Endometrial microvascular endothelial cells (primary cell): ENCODE measurements around the gene SKI. TPM values are rescaled to one million over a fixed set of nuclear protein-coding genes. Genes with fewer than 3 reads are reported as not detected.

Experiments used
- in situ Hi-C: cut with HindIII; loops from 2 replicates; pipeline ENCODE4 v1.10.0; 2017; ENCODE audit warnings: low sequenced_read_pairs, low pct_unique_long_range_greater_than_20kb; ENCODE audit errors: inconsistent ontology term
- total RNA-seq: library from RNA; depleted of rRNA; stranded (reverse); fragments of >200 nt; gene quantifications from one replicate; pipeline ENCODE4 v1.2.3, GENCODE V29; 2015; ENCODE audit errors: inconsistent ontology term

SKI gene
- total RNA-seq, 1 donor from 2014 or later = 26.6 TPM

DNA sequence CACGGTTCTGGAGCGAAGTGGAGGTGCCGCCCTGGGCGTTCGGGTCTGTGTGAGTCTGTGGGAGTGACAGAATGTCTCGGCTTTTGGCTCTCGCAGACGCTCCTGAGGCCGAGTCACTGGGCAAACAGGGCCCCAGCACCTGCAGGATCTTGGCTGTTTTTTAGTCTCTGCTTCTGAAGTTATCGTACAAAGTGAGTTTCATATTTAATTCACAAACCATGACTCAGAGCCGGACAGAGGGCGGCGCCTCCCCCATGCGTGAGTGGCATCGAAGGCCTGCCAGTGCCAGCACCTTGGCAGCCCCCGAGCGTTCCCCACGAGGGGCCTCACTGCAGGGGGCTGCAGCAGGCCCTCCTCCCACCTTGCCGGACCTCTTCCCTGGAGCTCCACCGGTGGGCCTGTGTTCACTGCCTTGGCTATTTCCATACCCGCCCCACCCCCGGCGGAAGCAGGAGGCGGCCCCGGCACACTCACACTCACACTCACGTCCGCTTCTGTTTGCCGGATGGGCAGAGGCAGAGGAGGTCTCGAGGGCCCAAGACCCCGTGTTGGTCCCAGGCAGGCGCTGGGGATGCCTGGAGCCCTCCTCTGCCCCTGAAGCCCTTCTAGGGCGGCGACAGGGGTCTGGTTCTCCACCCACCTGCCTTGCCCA is 106.9 kb downstream of the SKI start:
- in situ Hi-C loops = no loop called here

DNA sequence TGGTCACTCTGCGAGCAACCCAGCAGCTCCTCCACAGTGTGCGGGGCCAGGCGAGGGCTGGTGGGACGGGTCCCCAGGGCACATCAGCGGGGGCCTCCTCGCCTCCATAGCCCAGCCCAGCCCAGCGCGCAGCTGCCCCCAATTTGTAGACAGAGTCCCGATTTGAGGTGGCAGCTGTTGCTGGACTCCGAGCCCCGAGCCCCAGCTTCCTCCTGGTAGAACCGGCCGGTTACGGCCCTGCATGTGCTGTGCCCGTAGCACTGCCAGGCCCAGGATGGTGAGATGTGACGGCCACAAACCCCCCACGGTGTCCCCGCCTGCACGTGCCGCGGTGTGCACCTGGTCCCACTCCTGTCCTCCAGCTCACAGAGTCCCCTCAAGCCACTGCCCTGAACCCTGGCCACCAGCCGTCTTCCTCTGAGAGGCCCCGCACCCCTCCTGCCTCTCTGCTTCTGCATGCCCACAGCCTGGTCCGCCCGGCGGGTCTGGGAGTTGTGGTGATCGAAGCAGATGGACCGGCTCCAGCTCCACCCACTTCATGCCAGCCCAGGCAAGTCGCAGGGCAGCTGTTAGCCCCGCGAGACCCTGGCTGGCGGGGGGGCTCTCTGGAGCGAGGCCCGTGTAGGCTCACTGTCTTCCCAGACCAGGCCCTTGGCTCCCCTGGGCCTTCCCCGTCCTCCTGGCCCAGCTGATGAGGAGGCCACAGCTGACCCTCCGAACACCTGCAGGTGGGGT is 107.8 kb downstream of the SKI start:
- in situ Hi-C loops = no loop called here

DNA sequence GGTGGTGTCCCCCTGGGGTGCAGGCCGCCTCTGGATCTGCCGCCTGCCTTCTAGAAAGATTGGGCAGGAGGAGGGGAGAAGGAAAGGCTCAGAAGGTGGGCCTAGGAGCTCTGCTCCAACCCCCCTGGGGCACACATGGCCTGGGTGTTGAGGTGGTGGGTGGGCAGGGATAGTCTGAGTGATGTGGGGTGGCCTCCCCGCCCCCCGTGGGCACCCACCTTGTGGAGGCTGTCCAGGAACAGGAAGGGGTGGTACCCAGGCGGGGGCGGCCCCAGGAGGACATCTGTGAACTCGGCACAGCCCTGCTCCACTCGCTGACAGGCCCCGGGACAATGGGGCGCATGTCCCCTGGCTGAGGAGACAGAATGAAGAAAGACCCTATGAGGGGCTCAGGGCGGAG is 108.4 kb downstream of the SKI start:
- in situ Hi-C loops = no loop called here

DNA sequence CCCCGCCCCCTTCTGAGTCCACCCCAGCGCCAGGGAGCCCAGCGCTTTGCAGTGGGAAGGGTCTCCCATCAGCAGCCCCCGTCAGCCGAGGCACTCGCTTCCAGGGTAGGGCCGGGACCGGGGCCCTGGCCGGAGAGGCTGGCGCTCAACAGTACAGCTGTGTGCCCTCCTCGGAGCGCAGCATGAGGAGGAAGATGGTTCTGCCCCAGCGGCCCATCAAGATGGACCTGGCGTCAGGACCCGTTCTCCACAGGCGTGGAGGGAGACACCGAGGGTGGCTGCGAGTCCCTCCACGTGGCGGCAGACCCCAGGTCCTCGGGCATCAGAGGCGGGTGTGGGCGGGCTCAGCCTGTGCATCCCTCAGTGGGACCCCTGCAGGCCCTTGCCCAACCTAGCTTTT is 109.0 kb downstream of the SKI start:
- in situ Hi-C loops = no loop called here

DNA sequence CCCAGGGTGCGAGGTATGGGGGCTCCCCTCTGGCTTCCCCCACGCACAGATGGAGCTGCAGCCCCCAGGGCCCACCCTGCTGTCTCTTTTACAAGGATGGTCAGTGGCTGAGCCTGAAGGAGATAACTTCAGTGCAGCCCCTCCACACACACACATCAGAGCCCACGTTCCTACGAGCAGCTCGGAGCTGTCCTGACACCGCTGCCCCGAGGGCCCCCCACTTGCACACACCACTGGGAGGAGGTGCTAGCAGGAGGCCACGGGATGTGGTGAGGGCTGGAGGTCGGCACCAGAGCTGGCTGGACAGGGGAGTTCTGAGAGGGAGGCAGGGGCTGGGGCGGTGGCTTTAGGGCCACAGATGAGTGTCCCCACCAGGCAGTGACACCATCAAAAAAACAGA is 109.4 kb downstream of the SKI start:
- in situ Hi-C loops = no loop called here

DNA sequence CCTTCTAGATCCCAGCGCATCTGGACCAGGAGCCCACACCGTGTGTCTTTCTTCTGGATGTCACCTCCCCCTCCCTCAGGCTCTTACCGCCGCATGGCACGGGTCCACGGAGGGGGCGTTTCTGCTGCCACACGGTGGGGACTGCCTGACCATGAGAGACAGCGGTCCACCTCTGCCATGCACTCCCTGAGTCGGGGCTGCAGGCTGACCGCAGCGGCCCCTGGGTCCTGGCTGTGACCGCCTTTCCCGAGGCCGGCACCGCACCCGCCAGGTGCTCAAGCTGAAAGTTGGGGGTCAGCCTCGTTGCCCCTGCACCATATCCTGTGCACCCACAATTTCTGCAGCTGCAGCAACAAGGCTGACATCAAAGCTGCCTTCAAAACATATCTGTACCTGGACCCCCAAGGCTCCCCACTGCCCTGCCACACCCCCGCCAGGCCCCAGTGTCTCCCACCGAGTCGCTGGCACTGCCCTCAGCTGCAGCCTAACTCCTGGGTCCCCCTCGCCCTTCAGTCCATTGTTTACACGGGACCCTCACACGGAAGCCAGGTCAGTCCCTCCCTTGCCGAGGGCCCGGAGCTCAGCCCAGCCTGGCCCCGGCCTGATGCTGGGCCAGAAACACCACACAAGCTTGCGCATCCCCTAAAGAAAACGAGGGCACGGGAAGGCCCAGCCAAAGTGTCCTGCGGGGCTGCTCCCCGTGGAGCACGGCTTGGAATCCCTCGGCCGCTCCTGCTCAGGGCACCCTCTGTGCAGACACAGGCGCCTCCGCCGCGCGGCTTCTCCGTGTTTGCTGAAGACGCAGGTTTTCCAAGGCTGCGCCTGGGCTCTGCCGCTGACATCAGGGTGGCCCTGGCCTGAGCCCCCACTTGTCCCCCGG is 111.3 kb downstream of the SKI start:
- in situ Hi-C loops = no loop called here

- in situ Hi-C loops = no loop called here
Measured at GRCh38 chr1:2340086-2340917, 112.2 kb downstream of the SKI start.

DNA sequence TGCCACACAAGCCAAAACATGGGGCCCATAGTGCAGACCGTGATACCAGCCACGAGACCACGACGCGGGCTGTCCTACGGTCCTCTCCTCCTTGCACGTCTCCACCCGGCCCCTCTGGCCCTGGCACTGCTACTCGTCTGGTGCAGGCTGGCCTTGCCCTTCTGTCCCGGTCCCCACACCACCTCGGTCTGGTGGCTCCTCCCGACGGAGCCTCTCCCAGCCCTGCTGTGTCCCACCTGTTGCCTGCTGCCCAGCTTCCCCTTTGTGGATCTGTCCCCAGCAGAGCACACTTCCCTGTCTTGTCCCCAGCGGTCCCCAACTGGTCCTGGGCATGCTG is 112.8 kb downstream of the SKI start:
- in situ Hi-C loops = no loop called here

GRCh38 chr1:2341706-2342383 is 113.7 kb downstream of the SKI start:
- in situ Hi-C loops = no loop called here

DNA sequence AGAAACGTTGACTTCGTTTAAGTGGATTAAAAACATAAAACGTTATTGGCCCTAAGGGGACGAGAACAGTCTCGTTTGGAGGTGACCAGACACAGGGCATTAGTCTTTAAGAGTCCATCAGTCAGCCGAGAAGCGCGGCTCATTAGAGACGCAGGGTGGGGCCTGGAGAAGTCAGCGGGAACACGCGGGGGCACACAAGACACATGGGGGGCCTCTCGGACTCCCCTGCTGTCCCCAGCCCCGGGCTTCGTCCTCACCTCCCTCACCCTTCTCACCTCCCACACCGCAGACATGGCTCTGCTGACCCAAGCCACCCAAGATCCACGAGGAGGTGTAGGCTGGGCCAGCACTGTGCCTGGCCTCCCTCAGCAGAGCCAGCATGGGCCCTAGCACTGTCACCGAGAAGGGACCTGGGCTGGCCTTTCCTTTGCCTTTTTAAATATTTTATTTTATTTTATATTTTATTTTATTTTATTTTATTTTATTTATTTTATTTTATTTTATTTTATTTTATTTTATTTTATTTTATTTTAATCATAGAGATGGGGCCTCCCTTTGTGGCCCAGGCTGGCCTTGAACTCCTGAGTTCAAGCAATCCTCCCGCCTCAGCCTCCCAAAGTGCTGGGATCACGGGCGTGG is 114.4 kb downstream of the SKI start:
- in situ Hi-C loops = no loop called here

DNA sequence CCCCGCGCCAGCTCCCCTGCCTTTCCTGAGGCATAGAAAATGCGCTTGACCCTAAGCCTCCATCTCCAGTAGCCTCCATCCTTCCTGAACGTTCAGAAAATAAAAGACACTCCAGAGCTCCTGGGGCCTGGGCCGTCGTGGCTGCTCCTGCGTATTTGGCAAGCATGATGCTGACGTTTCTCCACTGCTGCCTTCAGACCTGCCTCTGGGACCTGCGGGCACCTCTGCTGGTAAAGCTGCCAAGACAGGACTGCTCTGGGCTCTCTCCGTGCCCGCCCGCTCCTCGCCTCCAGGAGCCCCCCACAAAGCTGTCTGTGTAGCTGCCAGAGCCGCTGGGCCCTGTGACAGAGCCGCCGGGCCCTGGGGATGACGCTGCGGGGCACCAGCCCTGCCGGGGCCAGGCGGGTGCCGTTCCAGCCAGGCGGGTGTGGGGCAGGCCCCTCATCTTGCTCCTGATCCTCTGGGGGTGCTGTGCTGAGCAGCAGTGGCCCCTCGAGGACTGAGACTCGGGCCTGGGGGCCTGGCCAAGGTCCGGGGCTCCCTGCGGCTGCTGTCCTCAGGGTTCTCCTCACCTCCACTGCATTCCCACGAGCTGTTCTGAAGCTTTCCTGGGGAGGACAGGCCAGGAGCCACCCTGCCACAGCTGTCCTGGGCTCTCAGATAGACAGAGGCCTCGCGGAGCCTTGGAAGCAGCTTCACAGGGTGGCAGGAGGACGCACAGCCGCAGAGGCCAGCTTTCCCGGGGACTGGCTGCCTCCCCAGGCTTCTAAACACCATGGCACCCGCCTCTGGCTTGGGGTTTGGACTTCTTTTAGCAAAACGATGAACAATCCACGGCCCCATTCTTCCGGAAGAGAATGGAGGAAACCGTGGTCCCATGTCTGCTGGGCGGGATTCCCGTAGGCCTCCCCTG is 115.2 kb downstream of the SKI start:
- in situ Hi-C loops = no loop called here

DNA sequence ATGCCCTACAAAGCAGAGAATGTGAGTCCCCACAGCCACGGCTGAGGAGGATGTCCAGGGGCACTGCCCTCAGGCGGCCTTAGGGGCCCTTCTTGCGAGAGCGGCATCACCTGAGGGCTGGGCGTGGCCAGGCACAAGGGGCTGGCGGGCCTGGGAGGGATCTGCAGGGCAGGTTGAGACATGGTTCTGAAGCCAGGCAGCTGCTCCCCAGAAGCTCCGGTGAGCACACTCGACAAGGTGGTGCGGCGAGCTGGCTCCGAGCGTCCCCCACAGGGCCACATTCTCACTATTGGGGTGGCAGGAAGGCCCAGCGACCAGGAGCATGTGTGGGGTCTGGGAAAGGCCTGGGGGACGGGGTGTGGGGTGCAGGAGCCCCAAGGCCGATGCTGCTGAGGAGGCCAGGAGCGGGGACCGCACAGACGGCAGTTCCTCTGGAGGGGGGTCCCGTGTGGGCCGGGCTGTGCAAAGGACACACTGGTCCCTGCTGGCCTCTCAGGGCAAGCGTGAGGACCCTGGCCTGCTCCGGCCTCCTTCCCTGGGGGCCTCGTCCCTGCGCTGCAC is 116.1 kb downstream of the SKI start:
- in situ Hi-C loops = no loop called here

DNA sequence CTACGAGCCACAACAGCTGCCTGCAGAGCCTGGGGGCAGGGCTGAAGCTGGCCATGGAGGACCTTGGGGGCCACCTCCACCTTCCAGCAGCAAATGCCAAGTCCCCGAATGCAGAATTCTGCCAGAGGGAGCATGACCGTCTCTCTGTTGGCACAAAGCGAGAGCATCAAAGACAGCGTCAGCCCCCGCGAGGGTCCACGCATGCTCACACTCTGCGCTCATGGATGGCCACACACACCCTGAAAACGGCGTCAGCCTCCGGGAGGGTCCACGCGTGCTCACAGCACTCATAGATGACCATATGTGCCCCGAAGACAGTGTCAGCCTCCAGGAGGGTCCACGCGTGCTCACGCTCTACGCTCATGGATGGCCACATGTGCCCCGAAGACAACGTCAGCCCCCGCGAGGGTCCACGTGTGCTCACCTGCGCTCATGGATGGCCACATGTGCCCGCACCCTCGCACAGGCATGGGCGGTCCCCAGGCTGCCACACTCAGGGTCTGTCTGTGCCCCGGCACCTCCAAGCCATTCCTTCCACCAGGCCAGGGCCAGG is 116.7 kb downstream of the SKI start:
- in situ Hi-C loops = no loop called here

DNA sequence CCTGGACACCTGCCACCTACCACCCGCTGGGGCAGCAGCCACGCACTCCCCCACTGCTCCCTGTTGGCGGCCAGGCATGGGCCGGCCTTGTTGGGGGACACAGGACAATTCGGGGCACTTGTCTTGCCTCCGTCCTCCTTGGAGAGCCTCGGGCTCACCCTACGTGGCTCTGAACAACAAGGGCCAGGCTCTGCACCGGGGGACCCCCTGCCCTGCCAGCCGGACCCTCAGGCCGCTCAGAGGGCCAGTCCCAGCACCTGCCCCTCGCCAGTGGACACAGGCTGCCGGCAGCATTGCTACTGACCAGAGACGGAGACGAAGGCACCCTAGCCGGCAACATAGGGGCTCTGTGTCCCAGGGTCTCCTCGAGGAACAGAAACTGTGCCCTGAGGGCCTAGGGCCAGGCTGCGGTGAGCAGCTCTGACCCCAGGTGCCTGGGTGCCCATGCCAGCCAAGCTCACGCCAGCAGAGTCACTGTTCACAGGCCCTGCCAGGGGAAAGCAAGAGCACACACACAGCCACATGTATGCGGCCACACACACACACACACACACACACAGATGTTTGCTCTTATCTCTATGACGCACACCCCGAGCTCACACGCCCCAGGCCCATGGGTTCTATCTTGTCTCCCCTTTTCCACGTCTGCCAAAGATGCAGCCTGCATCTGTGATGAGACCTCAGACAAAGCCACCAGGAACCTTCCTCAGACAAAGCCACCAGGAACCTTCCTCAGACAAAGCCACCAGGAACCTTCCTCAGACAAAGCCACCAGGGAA is 117.4 kb downstream of the SKI start:
- in situ Hi-C loops = no loop called here

DNA sequence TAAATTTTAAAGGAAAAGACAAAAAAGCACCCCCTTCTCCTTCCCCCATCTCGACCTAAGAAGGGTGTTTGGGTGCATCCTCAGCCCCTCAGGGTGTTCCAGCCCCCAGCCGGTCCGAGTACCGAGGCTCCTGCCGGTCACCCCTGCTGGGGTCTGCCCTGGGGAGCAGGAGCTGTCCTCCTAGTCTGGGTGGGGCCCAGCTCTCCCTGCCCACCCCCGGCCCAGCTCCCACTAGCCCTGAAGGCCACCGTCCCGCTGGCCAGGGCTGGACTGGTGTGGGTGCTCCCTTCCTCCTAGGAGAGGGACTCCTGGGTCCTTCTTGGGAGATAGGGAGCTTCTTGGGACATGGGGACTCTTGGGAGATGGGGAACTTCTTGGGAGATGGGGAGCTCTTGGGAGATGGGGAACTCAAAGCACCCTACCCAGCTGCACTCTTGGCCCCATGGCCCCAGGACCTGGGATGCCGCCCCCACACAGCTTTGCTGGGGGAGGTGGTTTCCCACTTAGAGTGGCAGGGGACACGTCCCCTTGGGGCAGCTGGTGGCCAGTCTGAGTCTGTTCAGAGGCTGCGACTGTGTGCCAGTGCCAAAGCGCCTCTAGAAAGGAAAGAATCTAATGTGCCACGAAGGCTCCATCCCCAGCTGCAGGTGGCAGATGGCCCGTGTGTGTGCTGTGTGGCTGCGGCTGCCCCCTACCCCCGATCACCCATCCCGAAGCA is 118.7 kb downstream of the SKI start:
- in situ Hi-C loops = no loop called here
